M059J (cell line): ENCODE results near the gene KRI1. TPM values are rescaled to one million over a fixed set of nuclear protein-coding genes. Genes with fewer than 3 reads are reported as not detected.
"Not testable (repeated sequence)": the region's sequence is repeated elsewhere in the genome, so short reads cannot be mapped to it uniquely, and the experiment has no call there.

ENCODE experiments used
- DNase-seq: peaks from one replicate; pipeline ENCODE4 v3.0.0-alpha.2; 2012; ENCODE audit warnings: low read depth
- total RNA-seq: library from RNA; depleted of rRNA; stranded (reverse); fragments of >200 nt; shearing (Covaris generic); gene quantifications from 2 replicates; pipeline ENCODE4 v1.2.3, GENCODE V29; 2014

The KRI1 gene
- total RNA-seq, 1 experiment from 2014 or later = 10.5 TPM

GRCh38 chr19:10575011-10575716 is 9.4 kb upstream of the KRI1 start:
- DNase-seq = no peak

- no peak for DNase-seq
These were observed 8.7 kb upstream of the KRI1 start for GRCh38 chr19:10574462-10574861.

GRCh38 chr19:10573793-10574192 is 8.0 kb upstream of the KRI1 start:
- DNase-seq = not testable (repeated sequence)

- peak; percentile 99 for DNase-seq
These were observed 3.2 kb upstream of the KRI1 start, which contains the start of gene CDKN2D for GRCh38 chr19:10568826-10569651. Gene CDKN2D, minus strand, starts transcription at chr19:10568979. Its CDS starts 326 bp downstream, at chr19:10568653.

DNA sequence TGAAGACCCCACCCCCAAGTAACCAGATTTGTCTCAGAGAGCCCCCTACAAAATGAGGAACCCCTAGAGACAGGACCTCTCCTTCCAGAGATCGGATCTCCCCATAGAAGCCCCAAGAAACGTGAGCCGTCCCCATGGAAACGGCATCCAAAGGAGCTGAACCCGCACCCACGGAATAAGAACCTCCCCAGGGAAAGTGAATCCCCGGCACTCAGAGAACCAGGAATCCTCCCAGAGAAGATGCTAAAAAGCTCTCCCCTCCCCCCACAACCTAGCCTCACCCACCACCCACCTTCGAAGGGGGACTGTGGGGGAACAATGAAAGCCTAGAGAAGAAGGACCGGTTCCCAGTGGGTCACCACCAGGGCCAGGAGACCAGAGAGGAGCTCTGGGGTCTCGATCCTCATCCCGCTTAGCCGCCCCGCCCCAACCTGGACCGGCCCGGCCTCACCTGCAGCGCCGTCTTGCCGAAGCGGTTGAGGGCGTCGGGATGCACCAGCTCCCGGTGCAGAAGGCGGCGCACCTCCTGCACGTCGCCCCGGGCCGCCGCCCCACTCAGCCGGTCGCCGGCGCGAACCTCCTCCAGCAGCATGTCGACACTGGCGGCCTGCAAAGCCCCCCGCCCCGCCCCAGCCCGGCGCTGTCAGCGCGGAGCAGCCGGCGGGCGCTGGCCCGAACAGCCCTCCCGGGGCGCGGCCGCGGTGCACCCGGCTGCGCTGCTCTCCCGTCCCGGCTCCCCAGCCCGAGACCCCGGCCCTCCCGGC is 2.4 kb upstream of the KRI1 start:
- peak; percentile 44 for DNase-seq

GRCh38 chr19:10567656-10568055 is 1.8 kb upstream of the KRI1 start:
- DNase-seq = no peak

DNA sequence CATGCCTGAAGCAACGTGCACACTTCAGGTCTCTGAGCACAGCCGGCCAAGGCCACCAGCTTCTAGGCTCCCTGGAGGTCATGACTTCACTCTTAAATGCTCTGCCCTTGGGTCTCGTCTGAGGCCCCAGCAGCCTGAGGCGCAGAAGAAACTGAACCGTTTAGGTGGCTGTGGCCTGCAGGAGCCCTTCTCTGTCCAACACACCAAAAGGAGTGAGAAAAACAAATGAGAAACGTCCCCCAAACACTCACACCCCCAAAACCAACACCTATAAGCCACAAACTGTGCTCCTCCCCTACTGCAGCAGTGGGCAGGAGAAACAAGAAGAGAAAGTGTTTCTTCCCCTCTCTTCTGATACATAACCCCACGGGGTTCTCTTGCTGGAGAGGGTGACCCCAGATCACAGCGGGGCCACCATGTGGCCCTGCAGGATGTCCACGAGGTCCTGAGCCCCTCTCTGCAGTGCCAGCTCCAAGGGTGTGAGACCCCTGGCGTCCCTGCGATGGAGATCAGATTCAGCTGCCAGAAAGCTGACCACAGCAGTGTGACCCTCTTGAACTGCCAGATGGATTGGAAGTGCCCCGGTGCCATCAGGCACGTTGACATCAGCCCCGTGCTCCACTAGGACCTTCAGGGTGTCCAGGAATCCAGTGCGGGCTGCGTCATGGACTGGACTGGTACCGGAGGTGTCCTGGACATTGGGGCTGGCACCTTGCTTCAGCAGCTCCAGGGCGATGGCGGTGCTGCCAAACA is 1.0 kb upstream of the KRI1 start:
- DNase-seq = no peak

GRCh38 chr19:10566408-10566657 is 523 bp upstream of the KRI1 start:
- no peak for DNase-seq

GRCh38 chr19:10565028-10565566 is 713 bp downstream of the KRI1 start:
- no peak for DNase-seq

DNA sequence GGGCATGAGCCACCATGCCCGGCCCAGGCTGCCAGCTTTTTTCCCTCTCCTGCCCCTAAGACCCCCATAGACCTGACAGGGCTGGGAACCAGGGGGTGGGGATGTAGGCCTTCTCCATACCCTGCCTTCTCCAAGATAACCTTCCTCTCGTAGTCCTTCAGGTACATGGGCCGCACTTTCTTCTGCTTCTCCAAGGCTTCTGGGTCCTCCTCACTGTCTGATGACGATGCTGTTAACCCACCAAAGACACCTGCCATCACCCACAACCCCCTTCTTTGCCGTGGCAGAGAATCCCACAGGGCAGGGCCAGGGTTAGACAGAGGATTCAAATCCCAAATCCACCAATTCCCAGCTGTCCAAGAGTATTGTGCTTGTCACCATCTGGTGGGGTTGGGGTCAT is 3.2 kb downstream of the KRI1 start:
- no peak for DNase-seq

- no peak for DNase-seq
These were observed 5.7 kb downstream of the KRI1 start for GRCh38 chr19:10560154-10560553.

- no peak for DNase-seq
These were observed 8.1 kb downstream of the KRI1 start for GRCh38 chr19:10557603-10558197.

GRCh38 chr19:10555610-10555973 is 10.2 kb downstream of the KRI1 start:
- DNase-seq = no peak

DNA sequence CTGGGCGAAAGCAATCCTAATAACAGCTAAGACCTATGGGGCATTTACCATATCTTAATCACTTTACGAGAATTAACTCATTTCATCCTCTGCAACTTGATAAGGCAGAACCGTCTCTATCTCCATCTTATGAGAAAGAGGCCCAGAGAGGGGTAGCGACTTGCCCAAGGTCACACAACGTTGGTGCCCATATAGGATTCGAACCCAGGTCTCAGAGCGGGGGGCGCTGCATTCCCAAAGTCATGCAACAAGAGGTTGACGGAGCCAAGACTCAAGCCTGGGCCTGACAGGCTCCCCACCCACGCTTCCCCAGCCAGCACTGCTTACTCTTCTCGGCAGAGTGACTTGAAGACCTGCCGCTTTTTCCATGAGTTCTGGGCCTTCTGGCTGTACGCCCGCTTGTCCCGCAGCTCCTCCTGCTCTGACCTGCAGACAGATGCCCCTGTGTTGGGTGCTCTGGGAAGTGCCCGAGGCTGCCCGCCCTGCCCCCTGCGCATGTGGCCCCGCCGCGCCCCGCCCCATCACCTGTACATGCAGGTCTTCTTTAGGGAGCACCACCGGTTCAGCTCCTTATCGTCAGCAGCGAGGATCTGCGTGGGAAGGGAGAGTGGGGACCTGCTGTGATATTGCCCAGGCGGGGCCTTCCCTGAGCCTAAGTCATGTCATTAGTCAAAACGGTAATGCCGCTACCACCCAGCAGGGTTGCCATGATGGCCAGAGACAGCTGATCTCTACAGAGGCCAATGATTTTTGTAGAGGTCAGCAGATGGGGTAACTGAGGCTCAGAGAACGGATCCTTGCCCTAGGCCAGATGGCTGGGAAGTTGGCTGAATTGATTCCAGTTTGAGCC is 10.8 kb downstream of the KRI1 start:
- DNase-seq = no peak

DNA sequence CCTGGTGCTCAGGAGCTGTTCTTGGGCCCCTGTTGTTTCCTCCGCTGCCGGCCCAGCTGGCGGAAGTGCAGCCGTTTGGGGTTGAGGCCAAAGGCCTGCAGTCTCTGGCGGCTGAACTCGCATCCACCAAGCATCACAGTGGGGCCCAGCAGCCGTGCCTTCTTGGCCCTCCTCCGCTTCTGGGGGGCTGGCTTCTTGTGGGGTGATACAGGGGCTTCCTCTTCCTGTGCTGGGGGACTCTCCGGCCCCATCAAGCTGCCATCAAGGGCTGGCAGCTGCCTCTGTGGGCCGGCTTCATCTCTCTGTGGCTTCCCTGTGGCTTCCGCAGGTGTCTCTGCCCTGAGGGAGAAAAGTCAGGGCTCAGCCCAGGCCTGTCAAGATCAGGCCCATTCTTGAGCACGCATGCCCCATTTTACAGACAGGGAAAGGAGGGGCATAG is 11.8 kb downstream of the KRI1 start:
- no peak for DNase-seq

DNA sequence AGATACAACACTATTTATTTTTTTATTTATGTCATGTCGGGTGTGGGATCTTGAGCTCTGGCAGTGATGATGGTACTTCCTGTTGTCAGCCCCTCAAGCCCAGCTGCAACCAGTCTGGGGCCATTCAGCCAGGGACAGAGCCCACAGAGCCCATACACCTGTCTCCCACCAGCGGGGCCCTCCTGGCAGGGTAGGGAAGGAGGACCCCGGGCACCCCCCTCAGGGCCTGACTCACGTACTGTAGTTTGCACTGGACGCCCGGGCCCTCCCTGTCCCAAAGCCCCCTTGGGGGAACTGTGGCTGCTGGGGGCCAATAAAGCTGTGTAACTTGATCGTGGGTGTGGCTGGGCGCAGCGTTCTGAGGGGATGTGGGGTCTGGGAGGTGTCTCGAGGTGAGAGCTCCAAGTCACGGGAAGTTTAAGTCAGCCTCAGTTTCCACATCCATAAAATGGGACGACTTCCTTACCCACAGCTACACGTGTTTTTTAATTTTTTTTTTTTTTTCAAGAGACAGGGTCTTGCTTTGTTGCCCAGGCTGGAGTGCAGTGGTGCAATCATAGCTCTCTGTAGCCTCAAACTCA is 12.6 kb downstream of the KRI1 start:
- no peak for DNase-seq

- peak; percentile 49 for DNase-seq
These were observed 13.2 kb downstream of the KRI1 start for GRCh38 chr19:10552510-10553053.

- DNase-seq = peak; percentile 57
These were observed 14.0 kb downstream of the KRI1 start for GRCh38 chr19:10551698-10552301.

DNA sequence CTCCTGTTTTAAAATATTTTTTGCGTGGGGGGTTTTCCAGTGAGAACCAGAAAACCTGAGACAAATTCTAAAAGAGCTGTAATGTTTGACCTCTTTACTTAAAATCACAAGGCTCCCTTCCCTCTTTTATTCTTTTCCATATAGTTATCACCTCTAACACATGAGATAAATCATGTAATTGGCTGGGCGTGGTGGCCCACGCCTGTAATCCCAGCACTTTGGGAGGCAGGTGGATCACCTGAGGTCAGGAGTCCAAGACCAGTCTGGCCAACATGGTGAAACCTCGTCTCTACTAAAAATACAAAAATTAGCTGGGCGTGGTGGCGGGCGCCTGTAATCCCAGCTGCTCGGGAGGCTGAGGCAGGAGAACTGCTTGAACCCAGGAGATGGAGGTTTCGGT is 14.8 kb downstream of the KRI1 start:
- not testable (repeated sequence) for DNase-seq
